SU-DHL-6 (cell line): ENCODE data around the gene B4GALNT1.
"Not testable (repeated sequence)": the region's sequence is repeated elsewhere in the genome, so short reads cannot be mapped to it uniquely, and the experiment has no call there.

Source experiments
- H2AFZ ChIP-seq: fragments of 200-600 bp; sonication (generic); 2 replicates; pipeline ENCODE4 v1.6.1; 2014; ENCODE audit warnings: low read depth, mild to moderate bottlenecking, moderate library complexity, mixed read lengths, antibody characterized with exemption, low read length; ENCODE audit not compliant: severe bottlenecking
- H3F3A ChIP-seq: fragments of 200-600 bp; shearing (Covaris generic); 2 replicates; pipeline ENCODE4 v1.6.0; 2016; ENCODE audit warnings: antibody characterized with exemption, mild to moderate bottlenecking; ENCODE audit not compliant: insufficient read depth
- H3K27ac ChIP-seq: fragments of 200-600 bp; sonication (generic); 2 replicates; pipeline ENCODE4 v1.5.1; 2016; ENCODE audit warnings: low read depth, mild to moderate bottlenecking, low read length, moderate library complexity, mixed read lengths
- H3K27me3 ChIP-seq: fragments of 200-600 bp; sonication (generic), shearing (Covaris generic); 2 replicates; pipeline ENCODE4 v1.6.0; 2014; ENCODE audit warnings: mild to moderate bottlenecking, low read length
- H3K36me3 ChIP-seq: fragments of 200-600 bp; sonication (generic); 2 replicates; pipeline ENCODE4 v1.6.1; 2014; ENCODE audit warnings: mild to moderate bottlenecking, low read length, mixed read lengths
- H3K4me2 ChIP-seq: fragments of 300-600, 200-600 bp; shearing (Covaris generic), sonication (generic); 2 replicates; pipeline ENCODE4 v1.6.0; 2014; ENCODE audit warnings: low read length, low read depth, mild to moderate bottlenecking; ENCODE audit not compliant: poor library complexity, severe bottlenecking
- H3K4me3 ChIP-seq: fragments of 200-600 bp; sonication (generic); 2 replicates; pipeline ENCODE4 v1.5.1; 2014; ENCODE audit warnings: antibody characterized with exemption, low read length, mild to moderate bottlenecking, mixed read lengths; ENCODE audit not compliant: insufficient read depth, poor library complexity, severe bottlenecking
- H3K79me2 ChIP-seq: fragments of 200-600 bp; sonication (generic); 2 replicates; pipeline ENCODE4 v1.6.1; 2014; ENCODE audit warnings: mild to moderate bottlenecking, low read length, moderate library complexity; ENCODE audit not compliant: insufficient read depth
- H3K9ac ChIP-seq: fragments of 200-600 bp; sonication (generic); 2 replicates; pipeline ENCODE4 v1.7.0; 2014; ENCODE audit warnings: mild to moderate bottlenecking, low read length
- H3K9me2 ChIP-seq: fragments of 200-600 bp; sonication (generic); replicated peaks from 2 replicates; pipeline ENCODE4 v1.6.1; 2014; ENCODE audit warnings: low read length; ENCODE audit not compliant: insufficient read depth
- H3K9me3 ChIP-seq: fragments of 200-600 bp; sonication (generic); 2 replicates; pipeline ENCODE4 v1.6.1; 2014; ENCODE audit warnings: low read length, mixed read lengths; ENCODE audit not compliant: insufficient read depth
- H4K20me1 ChIP-seq: fragments of 200-600 bp; sonication (generic); 2 replicates; pipeline ENCODE4 v1.6.1; 2014; ENCODE audit warnings: low read depth, mild to moderate bottlenecking, antibody characterized with exemption, low read length, moderate library complexity, mixed read lengths
- EZH2phosphoT487 ChIP-seq: fragments of 200-600 bp; sonication (generic), shearing (Covaris generic); conservative IDR thresholded peaks from 2 replicates; pipeline ENCODE4 v1.6.1; 2018; ENCODE audit warnings: mild to moderate bottlenecking, antibody characterized with exemption, low read length, moderate library complexity, mixed read lengths
- TF ChIP-seq, protein P1 (sequence below): fragments of 200-600 bp; sonication (generic); IDR thresholded peaks from one replicate; pipeline ENCODE4 v1.5.1; 2017; ENCODE audit warnings: antibody characterized with exemption, mild to moderate bottlenecking, low read length, moderate library complexity; ENCODE audit not compliant: insufficient read depth, poor library complexity, severe bottlenecking

Gene B4GALNT1

DNA sequence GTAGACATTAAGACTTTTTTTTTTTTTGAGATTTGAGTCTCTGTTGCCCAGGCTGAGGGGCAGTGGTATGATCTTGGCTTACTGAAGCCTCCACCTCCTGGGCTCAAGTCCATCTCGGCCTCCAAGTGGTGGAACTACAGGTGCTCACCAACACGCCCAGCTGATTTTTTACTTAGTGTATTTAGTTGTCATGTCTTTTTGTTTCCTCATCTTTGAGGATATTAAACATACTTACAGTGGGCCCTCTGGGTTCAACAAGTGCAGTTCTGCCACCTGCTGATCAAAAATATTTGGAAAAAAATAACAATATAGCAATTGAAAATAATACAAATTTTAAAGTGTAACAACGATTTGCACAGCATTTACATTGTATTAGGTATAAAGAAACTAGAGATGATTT, 4.4 kb upstream of the B4GALNT1 start:
- TF ChIP-seq, protein P1, sequence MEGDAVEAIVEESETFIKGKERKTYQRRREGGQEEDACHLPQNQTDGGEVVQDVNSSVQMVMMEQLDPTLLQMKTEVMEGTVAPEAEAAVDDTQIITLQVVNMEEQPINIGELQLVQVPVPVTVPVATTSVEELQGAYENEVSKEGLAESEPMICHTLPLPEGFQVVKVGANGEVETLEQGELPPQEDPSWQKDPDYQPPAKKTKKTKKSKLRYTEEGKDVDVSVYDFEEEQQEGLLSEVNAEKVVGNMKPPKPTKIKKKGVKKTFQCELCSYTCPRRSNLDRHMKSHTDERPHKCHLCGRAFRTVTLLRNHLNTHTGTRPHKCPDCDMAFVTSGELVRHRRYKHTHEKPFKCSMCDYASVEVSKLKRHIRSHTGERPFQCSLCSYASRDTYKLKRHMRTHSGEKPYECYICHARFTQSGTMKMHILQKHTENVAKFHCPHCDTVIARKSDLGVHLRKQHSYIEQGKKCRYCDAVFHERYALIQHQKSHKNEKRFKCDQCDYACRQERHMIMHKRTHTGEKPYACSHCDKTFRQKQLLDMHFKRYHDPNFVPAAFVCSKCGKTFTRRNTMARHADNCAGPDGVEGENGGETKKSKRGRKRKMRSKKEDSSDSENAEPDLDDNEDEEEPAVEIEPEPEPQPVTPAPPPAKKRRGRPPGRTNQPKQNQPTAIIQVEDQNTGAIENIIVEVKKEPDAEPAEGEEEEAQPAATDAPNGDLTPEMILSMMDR: no peak
- Histone ChIP-seq H3K27ac (no peak overlapping the region), H4K20me1 (no peaks in the 10 kb centered on the region), H2AFZ (no peak overlapping the region), H3K4me2 (no peak overlapping the region), H3K79me2 (no peaks in the 10 kb centered on the region), H3K4me3 (no peak overlapping the region), H3K36me3 (no peaks in the 10 kb centered on the region), H3K9me2 (no peaks in the 10 kb centered on the region), H3K27me3 (no peaks in the 10 kb centered on the region), H3F3A (no peaks in the 10 kb centered on the region), H3K9ac (no peak overlapping the region), H3K9me3 (no peaks in the 10 kb centered on the region)

DNA sequence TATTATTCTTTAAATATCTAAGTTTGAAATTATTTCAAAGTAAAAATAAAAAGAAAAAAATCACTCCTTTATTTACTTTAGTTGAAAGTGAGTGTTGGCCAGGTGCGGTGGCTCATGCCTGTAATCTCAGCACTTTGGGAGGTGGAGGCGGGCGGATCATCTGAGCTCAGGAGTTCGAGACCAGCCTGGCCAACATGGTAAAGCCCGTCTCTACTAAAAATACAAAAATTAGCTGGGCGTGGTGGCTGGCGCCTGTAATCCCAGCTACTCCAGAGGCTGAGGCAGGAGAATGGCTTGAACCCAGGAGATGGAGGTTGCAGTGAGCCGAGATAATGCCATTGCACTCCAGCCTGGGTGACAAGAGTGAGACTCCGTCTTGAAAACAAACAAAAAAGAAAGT, 3.7 kb upstream of the B4GALNT1 start:
- not testable (repeated sequence) for H3F3A ChIP-seq, H3K4me2 ChIP-seq, H3K9me3 ChIP-seq, H3K27me3 ChIP-seq, H4K20me1 ChIP-seq, H3K27ac ChIP-seq, H3K79me2 ChIP-seq, H3K9me2 ChIP-seq, H3K36me3 ChIP-seq, H3K4me3 ChIP-seq, H2AFZ ChIP-seq, H3K9ac ChIP-seq

DNA sequence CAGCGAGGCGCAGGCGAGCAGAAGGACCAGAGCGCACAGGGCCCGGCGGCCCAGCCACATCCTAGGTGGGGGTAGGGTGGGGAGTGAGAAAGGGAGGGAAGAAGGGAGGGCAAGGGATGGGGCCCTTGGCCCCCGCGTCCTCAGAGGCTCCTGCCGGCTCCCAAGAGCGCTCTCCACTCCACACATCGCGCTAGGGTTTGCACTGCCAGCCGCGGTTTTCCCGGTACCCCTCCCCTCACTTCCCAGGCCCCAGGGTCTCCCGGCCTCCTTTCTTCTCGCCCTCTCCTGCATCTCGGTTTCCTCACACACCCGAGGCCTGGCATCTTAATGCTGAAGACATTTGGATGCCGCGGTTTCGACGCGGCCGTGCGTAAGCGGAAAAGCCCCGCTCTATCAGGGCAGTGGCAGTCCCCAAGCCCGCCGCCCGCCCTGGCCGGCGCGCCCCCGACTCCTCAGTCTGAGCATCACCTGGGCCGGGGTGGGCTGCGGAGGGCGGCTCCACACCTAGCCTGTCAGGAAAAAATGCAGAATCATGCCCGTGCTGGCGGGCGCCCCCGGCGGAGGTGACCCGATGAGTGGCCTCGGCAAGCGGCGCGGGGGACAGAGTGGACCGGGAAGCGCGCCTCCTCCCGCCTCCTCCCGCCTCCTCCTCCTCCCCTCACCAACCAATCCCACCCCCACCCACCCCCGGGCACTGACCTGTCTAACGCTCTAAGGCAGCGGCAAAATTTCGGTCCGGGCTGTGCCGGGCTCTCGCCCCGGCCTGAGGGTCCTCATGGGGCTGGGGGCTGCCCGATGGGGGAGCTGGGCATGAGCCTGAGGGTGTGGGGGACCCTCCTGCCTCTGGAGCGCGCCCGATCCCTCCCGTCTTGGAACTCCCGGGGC, 686 bp downstream of the B4GALNT1 start:
- Histone ChIP-seq H3K9me3 (no peaks in the 10 kb centered on the region), H3K4me3 (peak overlapping the region; percentile 61), H3K9me2 (no peaks in the 10 kb centered on the region), H3F3A (no peaks in the 10 kb centered on the region), H3K36me3 (no peaks in the 10 kb centered on the region), H3K27me3 (no peaks in the 10 kb centered on the region), H3K79me2 (no peaks in the 10 kb centered on the region), H3K9ac (peak overlapping the region; percentile 71), H2AFZ (peak overlapping the region; percentile 96), H4K20me1 (no peaks in the 10 kb centered on the region), H3K27ac (no peak overlapping the region), H3K4me2 (peak overlapping the region; percentile 83)
- TF ChIP-seq, protein P1: no peak
- no peak for TF ChIP-seq EZH2phosphoT487

DNA sequence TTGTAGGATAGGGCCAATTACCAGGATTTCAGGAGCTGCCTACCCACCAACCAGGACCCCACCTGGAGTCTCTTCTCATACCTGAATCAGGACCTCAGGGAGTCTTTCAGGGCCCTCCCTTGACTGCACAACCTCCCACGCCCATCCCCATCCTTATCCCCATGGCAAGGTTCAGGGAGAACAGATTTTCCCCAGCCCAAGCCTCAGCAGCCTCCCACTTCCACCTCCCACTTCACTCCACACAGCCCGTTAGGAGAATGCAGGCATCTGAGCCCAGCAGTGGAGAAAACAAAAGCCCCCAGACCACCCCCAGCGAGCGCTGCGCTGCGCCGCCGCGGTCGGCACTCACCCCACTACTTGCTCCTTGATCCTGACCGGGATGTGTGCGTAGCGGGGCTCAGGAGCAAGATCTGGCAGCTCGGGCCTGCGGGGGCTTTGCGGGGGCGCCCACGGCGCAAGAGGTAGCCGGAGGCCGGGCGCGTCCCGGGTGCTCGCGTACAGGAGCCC, 1.4 kb downstream of the B4GALNT1 start:
- no peak overlapping the region for H3K4me3 ChIP-seq
- no peak overlapping the region for H3K27ac ChIP-seq
- no peaks in the 10 kb centered on the region for H3K79me2 ChIP-seq
- H3K9ac ChIP-seq: no peak overlapping the region
- H2AFZ ChIP-seq: no peak overlapping the region
- H3K9me3 ChIP-seq: no peaks in the 10 kb centered on the region
- no peaks in the 10 kb centered on the region for H3F3A ChIP-seq
- H3K9me2 ChIP-seq: no peaks in the 10 kb centered on the region
- no peaks in the 10 kb centered on the region for H3K27me3 ChIP-seq
- TF ChIP-seq EZH2phosphoT487: no peak
- H4K20me1 ChIP-seq: no peaks in the 10 kb centered on the region
- H3K4me2 ChIP-seq: no peak overlapping the region
- no peaks in the 10 kb centered on the region for H3K36me3 ChIP-seq
